ENCODE results near the gene ABCA12. TPM values are rescaled to one million over a fixed set of nuclear protein-coding genes. Genes with fewer than 3 reads are reported as not detected.

ABCA12 gene
- total and polyA plus RNA-seq, 9 of the 15 experiments (the other 6 are each of a cell fraction or from before 2014, with no cell fraction given), result 0.02 to 0.03 TPM; not detected in 7

- intact Hi-C loops (cut with micrococcal nuclease), result no loop called here
- H3K4me1 ChIP-seq (replicated peaks in 1 of 2; ENCODE audit: control insufficient read depth in 2 of 2, insufficient read depth in 2 of 2, low read length in 2 of 2), result no peaks in the 10 kb centered on the region
- CTCF ChIA-PET (ENCODE audit: low intra/inter-chr PET ratio), result no interaction called here
- DNase-seq (ENCODE audit: extremely low read depth in 1 of 4, low spot score in 3 of 4) (no peak), FAIRE-seq (no peak), ATAC-seq (no peak)
- H4K20me1 ChIP-seq (replicated peaks; ENCODE audit: control insufficient read depth, insufficient read depth, low read length), result no peaks in the 10 kb centered on the region
- POLR2A ChIA-PET, result no interaction called here
- in situ Hi-C loops (cut with MboI), result no loop called here
- no peak overlapping the region for H2AFZ ChIP-seq (ENCODE audit: low read depth, low read length)
- H3K36me3 ChIP-seq (ENCODE audit: control insufficient read depth, insufficient read depth, low read length), result no peaks in the 10 kb centered on the region
- 1% methylated on average over 7 of the region's 7 CpGs for WGBS (ENCODE audit: insufficient coverage, low coverage, missing lambda C conversion rate)
- no peak overlapping the region for H3K4me2 ChIP-seq (ENCODE audit: insufficient read depth, low read length)
- H3K79me2 ChIP-seq (ENCODE audit: control insufficient read depth, insufficient read depth, low read length), result no peaks in the 10 kb centered on the region
- no peak overlapping the region for H3K27ac ChIP-seq (ENCODE audit: extremely low read depth, low read depth, low read length)
- H3K9me3 ChIP-seq (replicated peaks; ENCODE audit: control insufficient read depth, insufficient read depth, low read depth, low read length), result no peaks in the 10 kb centered on the region
- no peak overlapping the region for H3K4me3 ChIP-seq
- H3K27me3 ChIP-seq (ENCODE audit: control insufficient read depth in 2 of 2, insufficient read depth in 2 of 2, low read length in 2 of 2), result no peaks in the 10 kb centered on the region
- peak; percentile 48 for TF ChIP-seq NFIC (IDR thresholded peaks at IDR 0.05)
- no peak for TF ChIP-seq ZFP36 (IDR thresholded peaks at IDR 0.05; ENCODE audit: low read depth, low read length, partially characterized antibody)
- TF ChIP-seq KDM1A (IDR thresholded peaks at IDR 0.05), result no peak
- TF ChIP-seq CHD1 (IDR thresholded peaks at IDR 0.05; ENCODE audit: low read length), result no peak
- no peak for TF ChIP-seq ZNF133 (CRISPR knock-in tag; IDR thresholded peaks at IDR 0.05)
- no peak for TF ChIP-seq NCOA2 (IDR thresholded peaks at IDR 0.05; ENCODE audit: partially characterized antibody in 2 of 2)
- no TSS peak for BruUV-seq (replicated peaks)
- H3K9me1 ChIP-seq (ENCODE audit: control insufficient read depth, insufficient read depth, low read length), result no peaks in the 10 kb centered on the region
- H3K9ac ChIP-seq (ENCODE audit: insufficient read depth in 1 of 2, low read depth in 2 of 2, low read length in 2 of 2), result no peak overlapping the region
Observed at GRCh38 chr2:215060861-215061536, 77.4 kb downstream of the ABCA12 start.

GRCh38 chr2:215059724-215060123 lies 78.7 kb downstream of the ABCA12 start:
- H3K79me2 ChIP-seq (ENCODE audit: control insufficient read depth, insufficient read depth, low read length), result no peaks in the 10 kb centered on the region
- no TSS peak for BruUV-seq (replicated peaks)
- CTCF ChIA-PET (ENCODE audit: low intra/inter-chr PET ratio), result no interaction called here
- no peaks in the 10 kb centered on the region for H3K27me3 ChIP-seq (ENCODE audit: control insufficient read depth in 2 of 2, insufficient read depth in 2 of 2, low read length in 2 of 2)
- WGBS (ENCODE audit: insufficient coverage, low coverage, missing lambda C conversion rate), result 0% methylated on average over 2 of the region's 2 CpGs
- no peaks in the 10 kb centered on the region for H3K9me3 ChIP-seq (replicated peaks; ENCODE audit: control insufficient read depth, insufficient read depth, low read depth, low read length)
- DNase-seq (ENCODE audit: extremely low read depth in 1 of 4, low spot score in 3 of 4) (no peak), ATAC-seq (no peak), FAIRE-seq (no peak)
- H3K4me1 ChIP-seq (replicated peaks in 1 of 2; ENCODE audit: control insufficient read depth in 2 of 2, insufficient read depth in 2 of 2, low read length in 2 of 2), result no peaks in the 10 kb centered on the region
- POLR2A ChIA-PET, result no interaction called here
- in situ Hi-C loops (cut with MboI) (no loop called here), intact Hi-C loops (cut with micrococcal nuclease) (no loop called here)
- no peaks in the 10 kb centered on the region for H3K36me3 ChIP-seq (ENCODE audit: control insufficient read depth, insufficient read depth, low read length)
- H2AFZ ChIP-seq (ENCODE audit: low read depth, low read length), result no peak overlapping the region
- H3K27ac ChIP-seq (ENCODE audit: extremely low read depth, low read depth, low read length), result no peak overlapping the region
- no peak overlapping the region for H3K4me3 ChIP-seq
- H4K20me1 ChIP-seq (replicated peaks; ENCODE audit: control insufficient read depth, insufficient read depth, low read length), result no peaks in the 10 kb centered on the region
- no peak overlapping the region for H3K9ac ChIP-seq (ENCODE audit: insufficient read depth in 1 of 2, low read depth in 2 of 2, low read length in 2 of 2)
- H3K4me2 ChIP-seq (ENCODE audit: insufficient read depth, low read length), result no peak overlapping the region
- no peaks in the 10 kb centered on the region for H3K9me1 ChIP-seq (ENCODE audit: control insufficient read depth, insufficient read depth, low read length)
- TF ChIP-seq ZNF277 (CRISPR knock-in tag; IDR thresholded peaks at IDR 0.05; ENCODE audit: borderline replicate concordance) (no peak), POU5F1 (IDR thresholded peaks at IDR 0.05; ENCODE audit: borderline replicate concordance, low read depth, low read length, partially characterized antibody) (no peak), HDAC1 (IDR thresholded peaks at IDR 0.05) (no peak), L3MBTL2 (IDR thresholded peaks at IDR 0.05) (no peak), ZFPM2 (CRISPR knock-in tag; IDR thresholded peaks at IDR 0.05) (no peak), BCOR (IDR thresholded peaks at IDR 0.05) (no peak), GATAD2A (IDR thresholded peaks at IDR 0.05) (no peak), THRB (CRISPR knock-in tag; conservative IDR thresholded peaks at IDR 0.05) (no peak), PKNOX1 (IDR thresholded peaks at IDR 0.05) (no peak)
